Stimulated activated naive CD4-positive, alpha-beta T cell (primary cell): ENCODE results near the gene PTPN12.
"Not testable (repeated sequence)": the region's sequence is repeated elsewhere in the genome, so short reads cannot be mapped to it uniquely, and the experiment has no call there.

ENCODE experiments used
- DNase-seq, 6 experiments: peaks; one replicate each; lab custom pipeline; 2025; lab: John Stamatoyannopoulos, UW

The PTPN12 gene

GRCh38 chr7:77538281-77539212 is 1.5 kb downstream of the PTPN12 start:
- DNase-seq, result peak in 1 of 6 experiments; percentile 3

GRCh38 chr7:77540402-77540822 is 3.3 kb downstream of the PTPN12 start:
- no peak for DNase-seq

DNA sequence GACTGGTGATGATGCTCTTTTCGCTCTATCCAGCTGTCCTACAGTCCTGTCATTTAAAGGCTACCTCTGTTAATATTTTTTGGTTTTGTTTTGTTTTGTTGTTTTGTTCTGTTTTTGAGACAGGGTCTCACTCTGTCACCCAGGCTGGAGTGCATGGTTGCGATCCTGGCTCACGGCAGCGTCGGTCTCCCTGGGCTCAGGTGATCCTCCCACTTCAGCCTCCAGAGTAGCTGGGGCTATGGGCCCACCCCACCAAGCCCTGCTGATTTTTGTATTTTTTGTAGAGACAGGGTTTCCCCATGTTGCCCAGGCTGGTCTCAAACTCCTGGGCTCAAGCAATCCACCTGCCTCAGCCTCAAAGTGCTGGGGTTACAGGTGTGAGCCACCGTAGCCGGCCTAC is 3.9 kb downstream of the PTPN12 start:
- not testable (repeated sequence) for DNase-seq

GRCh38 chr7:77542409-77542808 is 5.3 kb downstream of the PTPN12 start:
- no peak for DNase-seq

DNA sequence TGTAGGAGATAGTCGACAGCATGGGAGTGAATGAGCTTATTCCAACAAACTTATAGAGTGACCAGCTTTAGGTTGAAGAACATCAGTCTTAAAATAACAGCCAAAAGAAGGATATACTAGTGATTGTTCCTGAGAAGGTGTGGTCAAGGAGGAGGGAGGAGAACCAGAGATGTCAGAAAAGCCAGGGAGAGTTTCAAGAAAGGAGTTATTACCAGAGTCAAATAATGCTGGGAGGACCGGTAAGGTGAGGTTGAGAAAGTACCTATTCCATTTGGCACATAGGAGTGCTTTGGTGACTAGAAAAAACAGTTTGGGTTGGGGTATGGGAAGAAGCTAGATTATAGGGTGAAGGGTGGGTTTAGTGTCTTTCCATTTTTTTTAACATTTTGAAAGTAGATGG is 5.8 kb downstream of the PTPN12 start:
- DNase-seq, result no peak

GRCh38 chr7:77543910-77544309 is 6.8 kb downstream of the PTPN12 start:
- no peak for DNase-seq

DNA sequence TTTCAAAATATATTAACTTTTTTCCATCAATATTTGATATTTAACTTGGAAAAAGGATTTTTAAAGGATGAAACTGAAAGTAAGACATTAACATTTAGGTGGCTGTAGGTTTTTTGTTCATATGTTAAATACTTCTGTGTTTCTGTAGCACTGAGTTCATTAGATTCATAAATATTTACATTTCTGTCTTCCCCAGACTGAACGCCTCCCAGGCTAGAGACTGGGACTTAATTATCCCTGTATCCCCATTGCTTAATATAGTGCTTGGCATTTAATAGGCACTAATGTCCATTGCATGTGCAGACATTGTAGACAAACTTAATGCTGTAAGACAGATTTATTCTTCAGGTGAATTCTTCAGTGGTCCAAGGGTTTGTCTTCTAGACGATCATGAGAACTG is 7.4 kb downstream of the PTPN12 start:
- no peak for DNase-seq

DNA sequence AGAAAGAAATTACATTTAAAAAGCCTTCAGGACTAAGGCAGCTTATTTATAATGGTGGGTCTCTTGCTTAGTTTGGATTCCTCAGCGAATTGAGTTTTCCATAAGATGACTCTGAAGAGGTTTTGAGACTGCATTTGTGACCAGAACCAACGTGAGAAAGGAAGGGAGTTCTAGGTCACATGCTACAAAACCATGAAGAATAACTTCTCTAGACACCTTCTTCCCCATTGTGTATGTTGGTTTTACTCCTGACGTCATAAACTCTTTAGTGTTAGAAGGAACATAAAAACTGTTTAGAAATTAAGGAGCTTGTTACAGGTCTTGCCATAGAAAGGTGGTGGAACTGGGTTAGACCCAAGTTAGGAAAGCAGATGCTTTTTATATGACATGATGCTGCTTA is 11.1 kb downstream of the PTPN12 start:
- DNase-seq, result no peak

GRCh38 chr7:77549106-77549870 is 12.2 kb downstream of the PTPN12 start:
- no peak for DNase-seq

GRCh38 chr7:77550586-77550985 is 13.5 kb downstream of the PTPN12 start:
- no peak for DNase-seq

DNA sequence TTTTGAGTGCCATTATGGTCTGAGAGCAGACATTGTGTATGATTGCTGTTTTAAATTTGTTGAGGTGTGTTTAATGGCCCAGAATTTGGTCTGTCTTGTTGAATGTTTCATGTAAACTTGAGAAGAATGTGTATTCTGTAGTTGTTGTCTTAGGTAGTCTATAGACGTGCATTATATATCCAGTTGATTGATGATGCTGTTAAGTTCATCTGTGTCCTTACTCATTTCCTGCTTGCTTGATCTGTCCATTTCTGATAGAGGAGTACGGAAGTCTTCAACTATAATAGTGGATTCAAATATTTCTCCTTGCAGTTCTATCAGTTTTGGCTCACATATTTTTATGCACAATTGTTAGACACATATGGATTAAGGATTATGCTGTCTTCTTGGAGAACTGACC is 16.0 kb downstream of the PTPN12 start:
- no peak for DNase-seq

GRCh38 chr7:77558284-77558967 is 21.3 kb downstream of the PTPN12 start:
- DNase-seq, result no peak

GRCh38 chr7:77561352-77561751 is 24.3 kb downstream of the PTPN12 start:
- no peak for DNase-seq

DNA sequence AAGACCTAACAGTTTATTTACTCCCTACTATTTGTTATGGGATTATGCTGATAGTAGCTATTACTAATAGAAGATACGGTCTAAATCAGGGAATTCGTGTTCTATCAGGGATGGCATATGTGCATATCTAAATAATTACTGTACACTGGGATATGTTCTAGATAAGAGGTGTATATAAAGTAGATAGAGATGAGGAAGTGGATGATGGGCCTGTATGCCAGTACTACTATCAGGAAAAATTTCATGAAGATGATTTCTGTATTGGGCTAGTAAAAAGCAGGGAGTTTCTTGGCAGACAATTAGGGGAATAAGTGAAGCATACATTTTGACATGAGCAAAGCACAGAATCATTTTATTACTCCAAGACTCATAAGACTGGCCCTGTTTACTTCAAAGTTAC is 26.2 kb downstream of the PTPN12 start:
- no peak for DNase-seq

DNA sequence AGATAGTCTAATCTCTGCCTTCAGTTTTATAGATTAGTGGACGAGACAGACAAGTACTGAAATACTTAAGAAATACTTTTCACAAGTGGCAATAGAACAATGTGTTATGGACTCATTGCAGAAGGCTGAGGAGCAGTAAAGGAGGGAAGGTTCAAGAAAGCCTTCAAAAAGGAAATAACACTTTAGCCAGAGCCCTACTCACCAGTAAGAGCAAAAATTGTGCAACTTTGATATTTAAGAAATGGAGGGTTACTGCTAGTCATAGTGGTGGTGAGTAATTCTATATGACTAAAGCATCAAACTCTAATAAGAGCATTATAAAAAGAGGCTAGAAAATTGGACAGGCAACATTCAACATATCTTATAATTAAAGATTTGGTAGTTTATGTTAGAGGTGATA is 28.8 kb downstream of the PTPN12 start:
- no peak for DNase-seq

- DNase-seq, result no peak
These were observed 29.3 kb downstream of the PTPN12 start for GRCh38 chr7:77566421-77566820.

DNA sequence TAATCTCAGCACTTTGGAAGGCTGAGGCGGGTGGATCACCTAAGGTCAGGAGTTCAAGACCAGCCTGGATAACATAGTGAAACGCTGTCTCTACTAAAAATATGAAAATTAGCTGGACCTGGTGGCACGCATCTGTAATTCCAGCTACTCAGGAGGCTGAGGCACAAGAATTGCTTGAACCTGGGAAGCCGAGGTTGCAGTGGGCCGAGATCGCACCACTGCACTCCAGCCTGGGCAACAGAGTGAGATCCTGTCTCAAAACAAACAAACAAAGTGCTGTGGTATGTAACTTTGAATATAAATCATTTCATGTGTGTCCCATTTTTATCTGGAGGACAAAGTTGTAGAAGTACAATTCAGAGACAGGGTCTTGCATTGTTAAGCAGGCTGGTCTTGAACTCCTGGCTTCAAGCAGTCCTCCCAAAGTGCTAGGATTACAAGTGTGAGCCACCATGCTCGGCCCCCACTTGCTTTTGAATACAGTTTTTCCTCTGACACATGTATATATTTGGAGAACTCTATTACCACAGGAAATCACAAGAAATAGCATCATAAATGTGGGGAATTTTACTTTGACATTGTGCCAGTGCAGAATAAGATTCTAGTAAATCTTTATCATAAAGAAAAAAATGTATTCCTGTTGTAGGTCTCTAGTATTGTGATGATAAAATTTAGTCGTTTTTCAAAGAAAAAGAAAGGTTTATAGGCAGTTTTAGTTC is 32.6 kb downstream of the PTPN12 start:
- no peak for DNase-seq

- no peak for DNase-seq
These were observed 33.4 kb downstream of the PTPN12 start for GRCh38 chr7:77570330-77571011.

DNA sequence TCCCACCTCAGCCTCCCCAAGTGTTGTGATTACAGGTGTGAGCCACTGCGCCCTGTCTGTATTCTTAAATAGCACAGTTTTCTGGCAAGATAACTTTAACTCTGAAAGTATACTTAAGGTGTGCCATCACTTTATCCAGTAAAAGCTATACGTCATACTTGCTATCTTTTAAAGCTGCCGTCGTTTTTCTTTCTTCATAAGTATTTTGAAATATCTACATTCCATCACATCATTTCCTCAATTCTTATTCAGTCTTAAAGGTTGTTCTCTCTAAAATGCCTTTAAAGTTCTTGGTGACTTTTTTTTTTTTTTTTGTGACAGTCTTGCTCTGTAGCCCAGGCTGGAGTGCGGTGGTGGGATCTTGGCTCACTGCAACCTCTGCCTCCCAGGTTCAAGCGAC is 34.7 kb downstream of the PTPN12 start:
- no peak for DNase-seq

- DNase-seq, result no peak
These were observed 38.1 kb downstream of the PTPN12 start for GRCh38 chr7:77575187-77575586.

GRCh38 chr7:77576856-77577255 is 39.8 kb downstream of the PTPN12 start:
- DNase-seq, result no peak
